ENCODE results near the gene TMEM127. TPM values are rescaled to one million over a fixed set of nuclear protein-coding genes. Genes with fewer than 3 reads are reported as not detected.

The TMEM127 gene
- total RNA-seq, 1 donor from 2014 or later, result 77.4 TPM

DNA sequence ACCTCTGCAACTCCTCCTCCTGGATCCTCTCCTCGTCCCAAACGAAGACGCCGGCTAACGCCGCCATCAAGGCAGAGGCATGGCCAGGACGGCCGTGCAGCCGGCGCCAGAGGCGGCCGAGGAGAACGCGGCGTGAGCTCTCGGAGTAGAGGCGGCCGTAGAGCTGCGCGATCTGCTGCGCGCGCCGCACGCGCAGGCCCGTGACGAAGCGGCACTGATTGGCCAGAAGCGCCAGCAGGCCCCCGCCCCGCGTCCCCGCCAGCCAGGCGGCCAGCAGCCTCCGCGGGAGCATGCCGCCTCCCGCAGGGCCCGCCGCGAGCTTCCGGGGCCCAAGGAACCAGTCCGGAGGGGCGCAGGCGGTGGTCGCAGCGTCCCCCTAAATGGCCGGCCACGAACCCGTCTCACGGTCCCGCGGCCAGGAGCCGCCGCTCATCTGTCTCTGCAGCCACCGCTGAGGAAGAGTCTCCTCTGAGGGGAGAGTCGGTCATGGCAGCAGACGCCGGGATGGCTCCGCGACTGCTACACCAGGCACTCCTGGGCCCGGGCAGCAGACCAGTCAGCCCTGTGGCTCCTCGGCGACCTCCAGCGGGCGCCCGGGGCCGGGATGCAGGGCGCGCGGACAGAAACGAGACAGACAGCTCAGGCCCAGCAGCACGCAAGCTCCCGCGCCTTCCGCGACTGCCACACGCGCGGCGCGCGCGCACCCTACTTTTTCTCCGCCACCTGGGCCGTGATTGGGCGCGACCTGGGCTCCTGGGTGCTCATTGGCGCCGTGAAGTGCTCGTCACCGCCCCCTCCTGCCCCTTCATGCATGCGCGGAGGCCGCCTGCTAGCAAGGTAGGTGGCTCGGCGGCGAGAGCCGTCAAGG, 57.4 kb downstream of the TMEM127 start, which contains the start of gene STARD7:
TSS of gene STARD7 (minus strand) at position 685 of the 868 bp plus-strand sequence. CDS start at position 292, 393 bp downstream.
- Histone ChIP-seq H3K9me3 (no peaks in the 10 kb centered on the region), H3K27ac (peak within 1 kb of the TSS; percentile 98), H3K27me3 (ENCODE audit: low read depth) (no peaks in the 10 kb centered on the region), H3K4me1 (peaks cover 54% of the 10 kb centered on the region), H3K36me3 (no peaks in the 10 kb centered on the region), H3K4me3 (peak within 1 kb of the TSS; percentile 97)
- peak; percentile 99 for DNase-seq
- intact Hi-C loops (cut with DNase I), result no loop called here
- TF ChIP-seq, protein P1, sequence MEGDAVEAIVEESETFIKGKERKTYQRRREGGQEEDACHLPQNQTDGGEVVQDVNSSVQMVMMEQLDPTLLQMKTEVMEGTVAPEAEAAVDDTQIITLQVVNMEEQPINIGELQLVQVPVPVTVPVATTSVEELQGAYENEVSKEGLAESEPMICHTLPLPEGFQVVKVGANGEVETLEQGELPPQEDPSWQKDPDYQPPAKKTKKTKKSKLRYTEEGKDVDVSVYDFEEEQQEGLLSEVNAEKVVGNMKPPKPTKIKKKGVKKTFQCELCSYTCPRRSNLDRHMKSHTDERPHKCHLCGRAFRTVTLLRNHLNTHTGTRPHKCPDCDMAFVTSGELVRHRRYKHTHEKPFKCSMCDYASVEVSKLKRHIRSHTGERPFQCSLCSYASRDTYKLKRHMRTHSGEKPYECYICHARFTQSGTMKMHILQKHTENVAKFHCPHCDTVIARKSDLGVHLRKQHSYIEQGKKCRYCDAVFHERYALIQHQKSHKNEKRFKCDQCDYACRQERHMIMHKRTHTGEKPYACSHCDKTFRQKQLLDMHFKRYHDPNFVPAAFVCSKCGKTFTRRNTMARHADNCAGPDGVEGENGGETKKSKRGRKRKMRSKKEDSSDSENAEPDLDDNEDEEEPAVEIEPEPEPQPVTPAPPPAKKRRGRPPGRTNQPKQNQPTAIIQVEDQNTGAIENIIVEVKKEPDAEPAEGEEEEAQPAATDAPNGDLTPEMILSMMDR (IDR thresholded peaks at IDR 0.05), result peak; percentile 21
- peak; percentile 98 for ATAC-seq

DNA sequence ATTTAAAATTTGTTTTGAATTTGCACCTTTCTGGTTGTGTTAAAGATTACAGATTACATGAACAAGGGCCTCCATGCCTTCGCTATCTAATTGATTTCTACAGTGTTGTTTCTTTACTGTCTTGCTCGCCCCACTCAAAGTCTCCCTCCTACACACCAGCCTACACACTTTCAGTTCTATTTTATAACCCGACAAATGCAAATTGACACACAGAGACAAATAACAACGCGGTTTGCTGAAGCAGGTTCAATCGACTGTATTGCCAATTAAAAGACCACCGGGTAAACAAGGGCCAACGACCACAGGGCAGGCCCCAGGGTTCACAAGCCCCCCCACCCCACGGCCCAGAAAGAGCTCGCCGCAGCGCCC, 58.0 kb downstream of the TMEM127 start:
- TF ChIP-seq, protein P1 (IDR thresholded peaks at IDR 0.05), result no peak
- intact Hi-C loops (cut with DNase I), result no loop called here
- Histone ChIP-seq H3K4me3 (peak overlapping the region; percentile 97), H3K9me3 (no peaks in the 10 kb centered on the region), H3K36me3 (no peaks in the 10 kb centered on the region), H3K27me3 (ENCODE audit: low read depth) (no peaks in the 10 kb centered on the region), H3K27ac (peak overlapping the region; percentile 98), H3K4me1 (peaks cover 60% of the 10 kb centered on the region)
- ATAC-seq (no peak), DNase-seq (no peak)

DNA sequence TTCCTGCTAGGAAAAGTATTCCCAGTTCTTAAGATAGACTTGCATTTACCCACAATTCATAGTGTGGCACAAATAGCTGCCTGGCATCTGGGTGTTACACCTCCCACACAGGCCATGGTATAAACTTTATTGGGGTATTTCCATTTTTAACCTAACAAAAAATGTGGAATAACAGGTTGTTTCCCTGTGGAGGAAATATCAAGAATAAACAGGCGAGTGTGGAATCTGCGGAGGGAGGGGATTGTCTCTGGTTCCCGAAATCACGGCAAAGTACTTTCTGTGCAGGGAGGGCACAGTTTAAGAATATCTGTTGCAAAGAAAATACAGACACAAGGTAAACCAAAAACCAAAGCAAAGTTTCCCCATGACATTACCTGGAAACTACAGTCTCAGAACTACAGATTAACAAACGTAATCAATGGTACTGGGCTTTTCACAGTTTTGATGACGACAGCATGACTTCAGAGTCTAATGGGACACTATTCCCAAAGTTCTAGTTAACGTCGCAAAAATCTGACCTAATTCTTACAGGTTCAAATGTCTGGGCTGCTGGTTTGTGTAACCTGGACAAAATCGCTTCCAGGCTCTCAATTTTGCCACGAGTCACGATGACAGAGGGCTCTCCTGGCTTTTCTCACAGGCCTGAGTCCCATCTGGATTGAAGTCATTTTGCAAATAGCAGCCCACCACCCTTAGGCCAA, 58.6 kb downstream of the TMEM127 start:
- Histone ChIP-seq H3K4me3 (peak overlapping the region; percentile 97), H3K27me3 (ENCODE audit: low read depth) (no peaks in the 10 kb centered on the region), H3K27ac (peak overlapping the region; percentile 98), H3K36me3 (no peaks in the 10 kb centered on the region), H3K4me1 (peaks cover 65% of the 10 kb centered on the region), H3K9me3 (no peaks in the 10 kb centered on the region)
- intact Hi-C loops (cut with DNase I), result no loop called here
- ATAC-seq (no peak), DNase-seq (no peak)
- TF ChIP-seq, protein P1 (IDR thresholded peaks at IDR 0.05), result no peak

DNA sequence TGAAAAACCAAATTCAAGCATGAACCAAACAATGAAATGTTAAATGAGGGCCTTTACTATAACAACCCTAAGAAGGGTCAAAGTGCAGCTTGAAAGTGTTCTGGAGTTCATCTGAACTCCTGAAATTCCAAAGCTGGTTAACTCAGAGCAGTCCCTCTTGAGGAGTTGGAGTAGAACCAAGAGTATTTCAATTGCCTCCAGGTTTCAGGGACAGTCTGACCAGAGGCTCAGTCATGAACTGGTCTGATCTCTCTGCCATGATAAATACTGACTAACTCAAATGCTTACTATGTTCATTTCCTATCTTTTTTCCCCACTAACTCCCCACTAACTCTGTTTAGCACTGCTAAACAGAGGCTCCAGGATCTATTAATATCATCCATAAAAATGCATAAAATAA, 59.9 kb downstream of the TMEM127 start:
- TF ChIP-seq, protein P1 (IDR thresholded peaks at IDR 0.05), result no peak
- ATAC-seq (no peak), DNase-seq (no peak)
- no peaks in the 10 kb centered on the region for H3K27me3 ChIP-seq (ENCODE audit: low read depth)
- intact Hi-C loops (cut with DNase I), result no loop called here
- H3K36me3 ChIP-seq, result no peaks in the 10 kb centered on the region
- H3K27ac ChIP-seq, result peak overlapping the region; percentile 62
- H3K4me3 ChIP-seq, result peak overlapping the region; percentile 33
- peaks cover 79% of the 10 kb centered on the region for H3K4me1 ChIP-seq
- no peaks in the 10 kb centered on the region for H3K9me3 ChIP-seq

DNA sequence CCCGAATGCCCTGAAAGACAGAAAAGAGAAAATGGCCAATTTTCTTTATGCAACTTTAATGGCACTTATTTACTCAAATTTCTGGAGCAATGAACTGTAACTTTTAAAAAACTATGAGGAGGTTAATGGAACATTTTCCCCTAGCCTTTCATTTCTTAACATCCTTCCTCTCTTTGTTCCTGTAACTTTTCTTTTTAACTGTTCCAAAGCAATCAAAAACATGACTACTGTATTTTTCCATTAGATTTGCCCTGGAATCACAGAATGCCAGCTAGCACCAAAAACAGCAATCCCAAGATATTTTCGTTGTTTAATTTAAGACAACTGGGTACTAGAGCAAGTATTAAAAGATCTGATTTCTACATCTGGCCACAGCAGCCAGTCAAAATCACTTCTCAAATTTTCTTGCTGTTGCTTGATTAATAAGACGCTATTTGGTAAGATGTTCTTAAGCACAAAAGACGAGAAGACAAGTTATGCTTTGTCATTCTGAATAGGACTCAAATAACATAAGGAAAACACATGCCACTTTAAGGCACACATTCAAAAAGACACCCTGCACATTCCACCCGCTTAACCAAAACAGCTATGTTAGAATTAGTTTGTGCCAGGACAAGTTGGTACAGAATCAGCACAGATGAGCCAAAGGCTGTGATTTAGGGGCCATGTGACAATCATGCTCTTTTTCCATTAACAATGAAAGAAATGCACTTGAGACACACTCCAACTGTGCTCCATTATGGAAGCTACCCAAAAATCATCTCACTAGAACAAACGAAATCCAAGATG, 60.8 kb downstream of the TMEM127 start:
- H3K36me3 ChIP-seq, result no peaks in the 10 kb centered on the region
- H3K4me1 ChIP-seq, result peaks cover 86% of the 10 kb centered on the region
- DNase-seq, result no peak
- no peak for ATAC-seq
- peak overlapping the region; percentile 62 for H3K27ac ChIP-seq
- no peaks in the 10 kb centered on the region for H3K9me3 ChIP-seq
- TF ChIP-seq, protein P1 (IDR thresholded peaks at IDR 0.05), result no peak
- H3K4me3 ChIP-seq, result peak overlapping the region; percentile 33
- no peaks in the 10 kb centered on the region for H3K27me3 ChIP-seq (ENCODE audit: low read depth)
- intact Hi-C loops (cut with DNase I), result no loop called here
